ENCODE results near the gene ZNF543. TPM values are rescaled to one million over a fixed set of nuclear protein-coding genes. Genes with fewer than 3 reads are reported as not detected.
A peak's percentile ranks its signal among the peaks of the same experiment; 100 is the strongest.

Gene ZNF543
- total and polyA plus RNA-seq, 9 of the 15 experiments (the other 6 are each of a cell fraction or from before 2014, with no cell fraction given) = 0.14 to 5.5 (median 2.4) TPM

- TF ChIP-seq, protein P1, sequence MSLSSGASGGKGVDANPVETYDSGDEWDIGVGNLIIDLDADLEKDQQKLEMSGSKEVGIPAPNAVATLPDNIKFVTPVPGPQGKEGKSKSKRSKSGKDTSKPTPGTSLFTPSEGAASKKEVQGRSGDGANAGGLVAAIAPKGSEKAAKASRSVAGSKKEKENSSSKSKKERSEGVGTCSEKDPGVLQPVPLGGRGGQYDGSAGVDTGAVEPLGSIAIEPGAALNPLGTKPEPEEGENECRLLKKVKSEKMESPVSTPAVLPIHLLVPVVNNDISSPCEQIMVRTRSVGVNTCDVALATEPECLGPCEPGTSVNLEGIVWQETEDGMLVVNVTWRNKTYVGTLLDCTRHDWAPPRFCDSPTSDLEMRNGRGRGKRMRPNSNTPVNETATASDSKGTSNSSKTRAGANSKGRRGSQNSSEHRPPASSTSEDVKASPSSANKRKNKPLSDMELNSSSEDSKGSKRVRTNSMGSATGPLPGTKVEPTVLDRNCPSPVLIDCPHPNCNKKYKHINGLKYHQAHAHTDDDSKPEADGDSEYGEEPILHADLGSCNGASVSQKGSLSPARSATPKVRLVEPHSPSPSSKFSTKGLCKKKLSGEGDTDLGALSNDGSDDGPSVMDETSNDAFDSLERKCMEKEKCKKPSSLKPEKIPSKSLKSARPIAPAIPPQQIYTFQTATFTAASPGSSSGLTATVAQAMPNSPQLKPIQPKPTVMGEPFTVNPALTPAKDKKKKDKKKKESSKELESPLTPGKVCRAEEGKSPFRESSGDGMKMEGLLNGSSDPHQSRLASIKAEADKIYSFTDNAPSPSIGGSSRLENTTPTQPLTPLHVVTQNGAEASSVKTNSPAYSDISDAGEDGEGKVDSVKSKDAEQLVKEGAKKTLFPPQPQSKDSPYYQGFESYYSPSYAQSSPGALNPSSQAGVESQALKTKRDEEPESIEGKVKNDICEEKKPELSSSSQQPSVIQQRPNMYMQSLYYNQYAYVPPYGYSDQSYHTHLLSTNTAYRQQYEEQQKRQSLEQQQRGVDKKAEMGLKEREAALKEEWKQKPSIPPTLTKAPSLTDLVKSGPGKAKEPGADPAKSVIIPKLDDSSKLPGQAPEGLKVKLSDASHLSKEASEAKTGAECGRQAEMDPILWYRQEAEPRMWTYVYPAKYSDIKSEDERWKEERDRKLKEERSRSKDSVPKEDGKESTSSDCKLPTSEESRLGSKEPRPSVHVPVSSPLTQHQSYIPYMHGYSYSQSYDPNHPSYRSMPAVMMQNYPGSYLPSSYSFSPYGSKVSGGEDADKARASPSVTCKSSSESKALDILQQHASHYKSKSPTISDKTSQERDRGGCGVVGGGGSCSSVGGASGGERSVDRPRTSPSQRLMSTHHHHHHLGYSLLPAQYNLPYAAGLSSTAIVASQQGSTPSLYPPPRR (CRISPR knock-in tag; IDR thresholded peaks at IDR 0.05; ENCODE audit: borderline replicate concordance) = no peak
- no peak for TF ChIP-seq PYGO2 (tag; IDR thresholded peaks at IDR 0.05)
- peak; percentile 91 for TF ChIP-seq ZNF592 (IDR thresholded peaks at IDR 0.05)
- TF ChIP-seq RERE (CRISPR knock-in tag; IDR thresholded peaks at IDR 0.05; ENCODE audit: borderline replicate concordance) = no peak
- TF ChIP-seq HDAC3 (IDR thresholded peaks at IDR 0.05; ENCODE audit: borderline replicate concordance, partially characterized antibody) = no peak
- TF ChIP-seq NFIC (IDR thresholded peaks at IDR 0.05) = no peak; the same call in 1 of the 2 replicates
- no peak for TF ChIP-seq CCAR2 (IDR thresholded peaks at IDR 0.05; ENCODE audit: low read depth, low read length)
- no peak for TF ChIP-seq MAFG (tag; conservative IDR thresholded peaks at IDR 0.05)
- peak; percentile 95 for TF ChIP-seq POLR2A (conservative IDR thresholded peaks at IDR 0.05)
- no peak for TF ChIP-seq BCL6 (CRISPR knock-in tag; IDR thresholded peaks at IDR 0.05)
- TF ChIP-seq ZNF212 (CRISPR knock-in tag; IDR thresholded peaks at IDR 0.05) = no peak
- TF ChIP-seq ZNF551 (CRISPR knock-in tag; IDR thresholded peaks at IDR 0.05) = no peak
Observed at GRCh38 chr19:57279418-57280164, 40.7 kb upstream of the ZNF543 start (continued).
